GM12891 (cell line): Measurements from ENCODE around the gene WNT3.

Experiments
- DNase-seq: peaks from one replicate; pipeline ENCODE4 v3.0.0; 2011; ENCODE audit warnings: low spot score; ENCODE audit not compliant: insufficient read length
- FAIRE-seq: peaks from 2 replicates; lab custom pipeline; 2011; peaks lifted over from hg19 to GRCh38; lab: Jason Lieb, UNC
- PAX5 ChIP-seq: IDR thresholded peaks from 2 replicates; pipeline ENCODE4 v1.6.1; 2011; ENCODE audit warnings: low read length, moderate library complexity, mild to moderate bottlenecking; ENCODE audit not compliant: insufficient read depth, severe bottlenecking
- POLR2A ChIP-seq: IDR thresholded peaks from 2 replicates; pipeline ENCODE4 v1.6.1; 2011; ENCODE audit warnings: low read depth, low read length, control low read depth
- POLR2AphosphoS5 ChIP-seq: IDR thresholded peaks from 2 replicates; pipeline ENCODE4 v1.6.1; 2011; ENCODE audit warnings: low read depth, low read length, control low read depth
- POU2F2 ChIP-seq: IDR thresholded peaks from 2 replicates; pipeline ENCODE4 v1.6.1; 2011; ENCODE audit warnings: low read depth, mild to moderate bottlenecking, control low read depth, low read length, moderate library complexity
- SPI1 ChIP-seq: IDR thresholded peaks from 2 replicates; pipeline ENCODE4 v1.6.1; 2011; ENCODE audit warnings: low read depth, low read length, control low read depth
- TAF1 ChIP-seq: IDR thresholded peaks from 2 replicates; pipeline ENCODE4 v1.6.1; 2011; ENCODE audit warnings: low read depth, low read length, control low read depth

Gene WNT3

GRCh38 chr17:46737326-46737725 is 81.2 kb downstream of the WNT3 start:
- no peak for TF ChIP-seq SPI1
- TF ChIP-seq POLR2AphosphoS5 = no peak
- no peak for TF ChIP-seq POLR2A
- TF ChIP-seq PAX5 = no peak
- TF ChIP-seq TAF1 = no peak
- TF ChIP-seq POU2F2 = no peak
- DNase-seq (no peak), FAIRE-seq (peak; percentile 35)

- FAIRE-seq = no peak
- TF ChIP-seq SPI1 = peak; percentile 46
- no peak for TF ChIP-seq TAF1
- DNase-seq = no peak
These were observed 82.4 kb downstream of the WNT3 start for GRCh38 chr17:46736100-46736499.

GRCh38 chr17:46733837-46734475 is 84.5 kb downstream of the WNT3 start:
- TF ChIP-seq POU2F2 (no peak), PAX5 (no peak), POLR2A (no peak), SPI1 (no peak), POLR2AphosphoS5 (no peak)
- FAIRE-seq (no peak), DNase-seq (no peak)

- FAIRE-seq (no peak), DNase-seq (no peak)
- TF ChIP-seq SPI1 (no peak), PAX5 (no peak), POLR2A (no peak), TAF1 (no peak), POLR2AphosphoS5 (no peak), POU2F2 (no peak)
These were observed 85.6 kb downstream of the WNT3 start for GRCh38 chr17:46732754-46733398.

- FAIRE-seq = no peak
- no peak for DNase-seq
- no peak for TF ChIP-seq SPI1
- no peak for TF ChIP-seq POLR2A
- no peak for TF ChIP-seq PAX5
- no peak for TF ChIP-seq POLR2AphosphoS5
- TF ChIP-seq POU2F2 = no peak
- no peak for TF ChIP-seq TAF1
These were observed 86.3 kb downstream of the WNT3 start for GRCh38 chr17:46732160-46732559.

- DNase-seq = no peak
- no peak for FAIRE-seq
- TF ChIP-seq POLR2A = no peak
- no peak for TF ChIP-seq PAX5
- no peak for TF ChIP-seq TAF1
- TF ChIP-seq POU2F2 = no peak
- TF ChIP-seq POLR2AphosphoS5 = no peak
- no peak for TF ChIP-seq SPI1
These were observed 87.8 kb downstream of the WNT3 start for GRCh38 chr17:46730679-46731078.

GRCh38 chr17:46730026-46730425 is 88.5 kb downstream of the WNT3 start:
- no peak for FAIRE-seq
- no peak for DNase-seq
- TF ChIP-seq TAF1 (no peak), POLR2A (no peak), POU2F2 (no peak), POLR2AphosphoS5 (no peak), SPI1 (no peak), PAX5 (no peak)

- no peak for DNase-seq
- FAIRE-seq = no peak
- no peak for TF ChIP-seq POU2F2
- no peak for TF ChIP-seq PAX5
These were observed 90.7 kb downstream of the WNT3 start for GRCh38 chr17:46727572-46728348.

GRCh38 chr17:46726206-46726605 is 92.3 kb downstream of the WNT3 start:
- no peak for FAIRE-seq
- TF ChIP-seq POLR2AphosphoS5 (no peak), POLR2A (no peak), SPI1 (no peak), TAF1 (no peak), POU2F2 (no peak), PAX5 (no peak)
- DNase-seq = no peak

- FAIRE-seq = peak; percentile 77
- DNase-seq = no peak
- TF ChIP-seq SPI1 = no peak
- TF ChIP-seq TAF1 = no peak
- no peak for TF ChIP-seq POU2F2
- no peak for TF ChIP-seq POLR2AphosphoS5
- TF ChIP-seq PAX5 = no peak
- TF ChIP-seq POLR2A = no peak
These were observed 95.7 kb downstream of the WNT3 start for GRCh38 chr17:46722662-46723285.
